ENCODE results near the gene COL16A1. TPM values are rescaled to one million over a fixed set of nuclear protein-coding genes. Genes with fewer than 3 reads are reported as not detected.

The COL16A1 gene
- total and polyA plus RNA-seq, 2 of the 13 experiments (the other 11 are each of a cell fraction or from before 2014, with no cell fraction given): 4.3 to 12.2 TPM

- TF ChIP-seq, protein P1, sequence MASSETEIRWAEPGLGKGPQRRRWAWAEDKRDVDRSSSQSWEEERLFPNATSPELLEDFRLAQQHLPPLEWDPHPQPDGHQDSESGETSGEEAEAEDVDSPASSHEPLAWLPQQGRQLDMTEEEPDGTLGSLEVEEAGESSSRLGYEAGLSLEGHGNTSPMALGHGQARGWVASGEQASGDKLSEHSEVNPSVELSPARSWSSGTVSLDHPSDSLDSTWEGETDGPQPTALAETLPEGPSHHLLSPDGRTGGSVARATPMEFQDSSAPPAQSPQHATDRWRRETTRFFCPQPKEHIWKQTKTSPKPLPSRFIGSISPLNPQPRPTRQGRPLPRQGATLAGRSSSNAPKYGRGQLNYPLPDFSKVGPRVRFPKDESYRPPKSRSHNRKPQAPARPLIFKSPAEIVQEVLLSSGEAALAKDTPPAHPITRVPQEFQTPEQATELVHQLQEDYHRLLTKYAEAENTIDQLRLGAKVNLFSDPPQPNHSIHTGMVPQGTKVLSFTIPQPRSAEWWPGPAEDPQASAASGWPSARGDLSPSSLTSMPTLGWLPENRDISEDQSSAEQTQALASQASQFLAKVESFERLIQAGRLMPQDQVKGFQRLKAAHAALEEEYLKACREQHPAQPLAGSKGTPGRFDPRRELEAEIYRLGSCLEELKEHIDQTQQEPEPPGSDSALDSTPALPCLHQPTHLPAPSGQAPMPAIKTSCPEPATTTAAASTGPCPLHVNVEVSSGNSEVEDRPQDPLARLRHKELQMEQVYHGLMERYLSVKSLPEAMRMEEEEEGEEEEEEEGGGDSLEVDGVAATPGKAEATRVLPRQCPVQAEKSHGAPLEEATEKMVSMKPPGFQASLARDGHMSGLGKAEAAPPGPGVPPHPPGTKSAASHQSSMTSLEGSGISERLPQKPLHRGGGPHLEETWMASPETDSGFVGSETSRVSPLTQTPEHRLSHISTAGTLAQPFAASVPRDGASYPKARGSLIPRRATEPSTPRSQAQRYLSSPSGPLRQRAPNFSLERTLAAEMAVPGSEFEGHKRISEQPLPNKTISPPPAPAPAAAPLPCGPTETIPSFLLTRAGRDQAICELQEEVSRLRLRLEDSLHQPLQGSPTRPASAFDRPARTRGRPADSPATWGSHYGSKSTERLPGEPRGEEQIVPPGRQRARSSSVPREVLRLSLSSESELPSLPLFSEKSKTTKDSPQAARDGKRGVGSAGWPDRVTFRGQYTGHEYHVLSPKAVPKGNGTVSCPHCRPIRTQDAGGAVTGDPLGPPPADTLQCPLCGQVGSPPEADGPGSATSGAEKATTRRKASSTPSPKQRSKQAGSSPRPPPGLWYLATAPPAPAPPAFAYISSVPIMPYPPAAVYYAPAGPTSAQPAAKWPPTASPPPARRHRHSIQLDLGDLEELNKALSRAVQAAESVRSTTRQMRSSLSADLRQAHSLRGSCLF (CRISPR knock-in tag; IDR thresholded peaks at IDR 0.05; ENCODE audit: borderline replicate concordance): peak; percentile 88; the same call in 1 of the 2 replicates
- TF ChIP-seq RARA (CRISPR knock-in tag; IDR thresholded peaks at IDR 0.05): peak; percentile 60
- TF ChIP-seq MYPOP (CRISPR knock-in tag; IDR thresholded peaks at IDR 0.05): 0 out of 2 replicates have a peak, but pooled peaks have one; percentile 28
- TF ChIP-seq ZNF367 (CRISPR knock-in tag; IDR thresholded peaks at IDR 0.05; ENCODE audit: borderline replicate concordance): peak; percentile 35; the same call in 1 of the 2 replicates
- no peak for TF ChIP-seq ZBTB39 (CRISPR knock-in tag; IDR thresholded peaks at IDR 0.05)
- TF ChIP-seq SOX5 (CRISPR knock-in tag; IDR thresholded peaks at IDR 0.05; ENCODE audit: borderline replicate concordance): peak; percentile 42; the same call in 1 of the 2 replicates
- TF ChIP-seq GATA4 (IDR thresholded peaks at IDR 0.05; ENCODE audit: borderline replicate concordance, low read depth): no peak
- TF ChIP-seq ZFP90 (CRISPR knock-in tag; IDR thresholded peaks at IDR 0.05; ENCODE audit: borderline replicate concordance): 0 out of 2 replicates have a peak, but pooled peaks have one; percentile 42
- TF ChIP-seq GABPA (IDR thresholded peaks at IDR 0.05; ENCODE audit: low read depth, low read length): no peak
- TF ChIP-seq GABPA (CRISPR knock-in tag; IDR thresholded peaks at IDR 0.05; ENCODE audit: low read depth): 0 out of 2 replicates have a peak, but pooled peaks have one; percentile 15
- TF ChIP-seq MIER2 (CRISPR knock-in tag; IDR thresholded peaks at IDR 0.05): peak; percentile 98
- TF ChIP-seq MEIS1 (CRISPR knock-in tag; IDR thresholded peaks at IDR 0.05; ENCODE audit: borderline replicate concordance): no peak
- TF ChIP-seq, protein P2, sequence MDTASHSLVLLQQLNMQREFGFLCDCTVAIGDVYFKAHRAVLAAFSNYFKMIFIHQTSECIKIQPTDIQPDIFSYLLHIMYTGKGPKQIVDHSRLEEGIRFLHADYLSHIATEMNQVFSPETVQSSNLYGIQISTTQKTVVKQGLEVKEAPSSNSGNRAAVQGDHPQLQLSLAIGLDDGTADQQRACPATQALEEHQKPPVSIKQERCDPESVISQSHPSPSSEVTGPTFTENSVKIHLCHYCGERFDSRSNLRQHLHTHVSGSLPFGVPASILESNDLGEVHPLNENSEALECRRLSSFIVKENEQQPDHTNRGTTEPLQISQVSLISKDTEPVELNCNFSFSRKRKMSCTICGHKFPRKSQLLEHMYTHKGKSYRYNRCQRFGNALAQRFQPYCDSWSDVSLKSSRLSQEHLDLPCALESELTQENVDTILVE (CRISPR knock-in tag; IDR thresholded peaks at IDR 0.05): peak; percentile 73; the same call in 1 of the 2 replicates
- TF ChIP-seq MAF1 (CRISPR knock-in tag; IDR thresholded peaks at IDR 0.05; ENCODE audit: borderline replicate concordance): peak; percentile 83; the same call in 1 of the 2 replicates
- TF ChIP-seq CENPT (CRISPR knock-in tag; IDR thresholded peaks at IDR 0.05; ENCODE audit: low read depth): no peak
- TF ChIP-seq ZSCAN12 (CRISPR knock-in tag; IDR thresholded peaks at IDR 0.05): peak; percentile 97
- TF ChIP-seq ZNF282 (IDR thresholded peaks at IDR 0.05; ENCODE audit: partially characterized antibody): no peak
- peak; percentile 95 for TF ChIP-seq ISX (CRISPR knock-in tag; conservative IDR thresholded peaks at IDR 0.05)
- no peak for TF ChIP-seq PHF20 (CRISPR knock-in tag; IDR thresholded peaks at IDR 0.05)
- TF ChIP-seq IRF1 (CRISPR knock-in tag; IDR thresholded peaks at IDR 0.05; ENCODE audit: low read depth): no peak
Measured at GRCh38 chr1:31723828-31724359, 20.1 kb upstream of the COL16A1 start (continued).
